Measurements from ENCODE around the gene ALOX15.
"Not testable (repeated sequence)": the region's sequence is repeated elsewhere in the genome, so short reads cannot be mapped to it uniquely, and the experiment has no call there.

ALOX15 gene

GRCh38 chr17:4602041-4602440 lies 39.4 kb downstream of the ALOX15 start:
- Histone ChIP-seq H3K9me3 (ENCODE audit: low read length) (no peaks in the 10 kb centered on the region), H3K27me3 (ENCODE audit: insufficient read depth, low read length) (peaks cover 36% of the 10 kb centered on the region), H3K36me3 (ENCODE audit: insufficient read depth, low read length) (no peaks in the 10 kb centered on the region), H3K4me3 (ENCODE audit: low read length) (no peak overlapping the region), H2AFZ (ENCODE audit: low read depth, low read length) (no peak overlapping the region), H3K4me1 (ENCODE audit: insufficient read depth, low read length) (peaks cover 10% of the 10 kb centered on the region)

- Histone ChIP-seq H3K4me1 (ENCODE audit: insufficient read depth, low read length) (peaks cover 10% of the 10 kb centered on the region), H3K27me3 (ENCODE audit: insufficient read depth, low read length) (peaks cover 40% of the 10 kb centered on the region), H2AFZ (ENCODE audit: low read depth, low read length) (no peak overlapping the region), H3K4me3 (ENCODE audit: low read length) (no peak overlapping the region), H3K9me3 (ENCODE audit: low read length) (no peaks in the 10 kb centered on the region), H3K36me3 (ENCODE audit: insufficient read depth, low read length) (no peaks in the 10 kb centered on the region)
These were observed 40.2 kb downstream of the ALOX15 start for GRCh38 chr17:4601326-4601725.

GRCh38 chr17:4600563-4600962 lies 40.9 kb downstream of the ALOX15 start:
- H3K4me3 ChIP-seq (ENCODE audit: low read length): no peak overlapping the region
- no peak overlapping the region for H2AFZ ChIP-seq (ENCODE audit: low read depth, low read length)
- H3K9me3 ChIP-seq (ENCODE audit: low read length): no peaks in the 10 kb centered on the region

GRCh38 chr17:4599505-4600281 lies 41.8 kb downstream of the ALOX15 start:
- peaks cover 46% of the 10 kb centered on the region for H3K27me3 ChIP-seq (ENCODE audit: insufficient read depth, low read length)
- peaks cover 10% of the 10 kb centered on the region for H3K4me1 ChIP-seq (ENCODE audit: insufficient read depth, low read length)
- H2AFZ ChIP-seq (ENCODE audit: low read depth, low read length): no peak overlapping the region
- H3K36me3 ChIP-seq (ENCODE audit: insufficient read depth, low read length): no peaks in the 10 kb centered on the region
- no peak overlapping the region for H3K4me3 ChIP-seq (ENCODE audit: low read length)
- no peaks in the 10 kb centered on the region for H3K9me3 ChIP-seq (ENCODE audit: low read length)

More at GRCh38 chr17:4600563-4600962, 40.9 kb downstream of the ALOX15 start:
- no peaks in the 10 kb centered on the region for H3K36me3 ChIP-seq (ENCODE audit: insufficient read depth, low read length)
- H3K27me3 ChIP-seq (ENCODE audit: insufficient read depth, low read length): peaks cover 43% of the 10 kb centered on the region
- H3K4me1 ChIP-seq (ENCODE audit: insufficient read depth, low read length): peaks cover 10% of the 10 kb centered on the region

- Histone ChIP-seq H3K9me3 (ENCODE audit: low read length) (no peaks in the 10 kb centered on the region), H3K36me3 (ENCODE audit: insufficient read depth, low read length) (no peaks in the 10 kb centered on the region), H3K4me3 (ENCODE audit: low read length) (no peak overlapping the region), H2AFZ (ENCODE audit: low read depth, low read length) (no peak overlapping the region), H3K27me3 (ENCODE audit: insufficient read depth, low read length) (peaks cover 46% of the 10 kb centered on the region), H3K4me1 (ENCODE audit: insufficient read depth, low read length) (peaks cover 10% of the 10 kb centered on the region)
These were observed 42.5 kb downstream of the ALOX15 start for GRCh38 chr17:4598776-4599504.

- peaks cover 10% of the 10 kb centered on the region for H3K4me1 ChIP-seq (ENCODE audit: insufficient read depth, low read length)
- no peak overlapping the region for H3K4me3 ChIP-seq (ENCODE audit: low read length)
- peaks cover 42% of the 10 kb centered on the region for H3K27me3 ChIP-seq (ENCODE audit: insufficient read depth, low read length)
- H3K36me3 ChIP-seq (ENCODE audit: insufficient read depth, low read length): no peaks in the 10 kb centered on the region
- H3K9me3 ChIP-seq (ENCODE audit: low read length): no peaks in the 10 kb centered on the region
- H2AFZ ChIP-seq (ENCODE audit: low read depth, low read length): no peak overlapping the region
These were observed 43.5 kb downstream of the ALOX15 start for GRCh38 chr17:4597975-4598374.

GRCh38 chr17:4596636-4597380 lies 44.7 kb downstream of the ALOX15 start:
- H3K4me3 ChIP-seq (ENCODE audit: low read length): no peak overlapping the region
- H3K4me1 ChIP-seq (ENCODE audit: insufficient read depth, low read length): peaks cover 10% of the 10 kb centered on the region
- no peaks in the 10 kb centered on the region for H3K9me3 ChIP-seq (ENCODE audit: low read length)
- H2AFZ ChIP-seq (ENCODE audit: low read depth, low read length): no peak overlapping the region
- H3K36me3 ChIP-seq (ENCODE audit: insufficient read depth, low read length): no peaks in the 10 kb centered on the region
- H3K27me3 ChIP-seq (ENCODE audit: insufficient read depth, low read length): peaks cover 46% of the 10 kb centered on the region

- H2AFZ ChIP-seq (ENCODE audit: low read depth, low read length); H3K4me3 ChIP-seq (ENCODE audit: low read length); H3K36me3 ChIP-seq (ENCODE audit: insufficient read depth, low read length); H3K9me3 ChIP-seq (ENCODE audit: low read length): not testable (repeated sequence)
- peaks cover 54% of the 10 kb centered on the region for H3K27me3 ChIP-seq (ENCODE audit: insufficient read depth, low read length)
- H3K4me1 ChIP-seq (ENCODE audit: insufficient read depth, low read length): peaks cover 10% of the 10 kb centered on the region
These were observed 45.7 kb downstream of the ALOX15 start for GRCh38 chr17:4595685-4596342.

GRCh38 chr17:4594931-4595684 lies 46.4 kb downstream of the ALOX15 start:
- H3K4me1 ChIP-seq (ENCODE audit: insufficient read depth, low read length): peaks cover 6% of the 10 kb centered on the region
- H2AFZ ChIP-seq (ENCODE audit: low read depth, low read length): no peak overlapping the region
- H3K36me3 ChIP-seq (ENCODE audit: insufficient read depth, low read length): no peaks in the 10 kb centered on the region
- no peak overlapping the region for H3K4me3 ChIP-seq (ENCODE audit: low read length)
- peaks cover 54% of the 10 kb centered on the region for H3K27me3 ChIP-seq (ENCODE audit: insufficient read depth, low read length)
- H3K9me3 ChIP-seq (ENCODE audit: low read length): no peaks in the 10 kb centered on the region

- peaks cover 49% of the 10 kb centered on the region for H3K27me3 ChIP-seq (ENCODE audit: insufficient read depth, low read length)
- no peaks in the 10 kb centered on the region for H3K4me1 ChIP-seq (ENCODE audit: insufficient read depth, low read length)
- H3K36me3 ChIP-seq (ENCODE audit: insufficient read depth, low read length): no peaks in the 10 kb centered on the region
- H3K4me3 ChIP-seq (ENCODE audit: low read length): no peak overlapping the region
- H3K9me3 ChIP-seq (ENCODE audit: low read length): no peaks in the 10 kb centered on the region
- H2AFZ ChIP-seq (ENCODE audit: low read depth, low read length): no peak overlapping the region
These were observed 47.1 kb downstream of the ALOX15 start for GRCh38 chr17:4594406-4594805.

GRCh38 chr17:4593021-4593421 lies 48.5 kb downstream of the ALOX15 start:
- Histone ChIP-seq H3K4me3 (ENCODE audit: low read length) (no peak overlapping the region), H2AFZ (ENCODE audit: low read depth, low read length) (no peak overlapping the region), H3K27me3 (ENCODE audit: insufficient read depth, low read length) (peaks cover 53% of the 10 kb centered on the region), H3K36me3 (ENCODE audit: insufficient read depth, low read length) (no peaks in the 10 kb centered on the region), H3K4me1 (ENCODE audit: insufficient read depth, low read length) (no peaks in the 10 kb centered on the region), H3K9me3 (ENCODE audit: low read length) (no peaks in the 10 kb centered on the region)

- Histone ChIP-seq H3K9me3 (ENCODE audit: low read length) (no peaks in the 10 kb centered on the region), H3K36me3 (ENCODE audit: insufficient read depth, low read length) (no peaks in the 10 kb centered on the region), H2AFZ (ENCODE audit: low read depth, low read length) (no peak overlapping the region), H3K27me3 (ENCODE audit: insufficient read depth, low read length) (peaks cover 54% of the 10 kb centered on the region), H3K4me1 (ENCODE audit: insufficient read depth, low read length) (no peaks in the 10 kb centered on the region), H3K4me3 (ENCODE audit: low read length) (no peak overlapping the region)
These were observed 49.1 kb downstream of the ALOX15 start for GRCh38 chr17:4592240-4593005.

All from neuron (in vitro differentiated cells).